ENCODE measurements around the gene PTPRD.

Gene PTPRD

DNA sequence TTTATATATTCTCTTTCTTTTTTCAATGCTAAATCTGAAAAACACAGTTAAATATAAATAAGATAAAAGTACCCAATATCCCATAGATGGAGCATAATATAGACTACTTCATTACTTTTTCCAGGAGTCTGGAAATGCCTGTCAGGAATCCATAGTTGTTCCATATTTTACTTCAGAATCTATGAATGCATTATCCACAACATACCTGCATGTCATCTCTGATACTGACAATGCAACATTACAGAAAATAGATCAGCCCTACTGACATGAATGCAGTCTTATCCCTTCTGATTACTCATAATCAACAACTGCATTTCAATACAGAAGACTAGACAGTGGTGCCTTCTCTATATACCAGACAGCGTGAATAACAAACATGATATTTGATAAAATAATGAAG lies 517.6 kb downstream of the PTPRD start (continued):
- TF ChIP-seq, protein P1, sequence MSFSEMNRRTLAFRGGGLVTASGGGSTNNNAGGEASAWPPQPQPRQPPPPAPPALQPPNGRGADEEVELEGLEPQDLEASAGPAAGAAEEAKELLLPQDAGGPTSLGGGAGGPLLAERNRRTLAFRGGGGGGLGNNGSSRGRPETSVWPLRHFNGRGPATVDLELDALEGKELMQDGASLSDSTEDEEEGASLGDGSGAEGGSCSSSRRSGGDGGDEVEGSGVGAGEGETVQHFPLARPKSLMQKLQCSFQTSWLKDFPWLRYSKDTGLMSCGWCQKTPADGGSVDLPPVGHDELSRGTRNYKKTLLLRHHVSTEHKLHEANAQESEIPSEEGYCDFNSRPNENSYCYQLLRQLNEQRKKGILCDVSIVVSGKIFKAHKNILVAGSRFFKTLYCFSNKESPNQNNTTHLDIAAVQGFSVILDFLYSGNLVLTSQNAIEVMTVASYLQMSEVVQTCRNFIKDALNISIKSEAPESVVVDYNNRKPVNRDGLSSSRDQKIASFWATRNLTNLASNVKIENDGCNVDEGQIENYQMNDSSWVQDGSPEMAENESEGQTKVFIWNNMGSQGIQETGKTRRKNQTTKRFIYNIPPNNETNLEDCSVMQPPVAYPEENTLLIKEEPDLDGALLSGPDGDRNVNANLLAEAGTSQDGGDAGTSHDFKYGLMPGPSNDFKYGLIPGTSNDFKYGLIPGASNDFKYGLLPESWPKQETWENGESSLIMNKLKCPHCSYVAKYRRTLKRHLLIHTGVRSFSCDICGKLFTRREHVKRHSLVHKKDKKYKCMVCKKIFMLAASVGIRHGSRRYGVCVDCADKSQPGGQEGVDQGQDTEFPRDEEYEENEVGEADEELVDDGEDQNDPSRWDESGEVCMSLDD (tag by site-specific recombination; IDR thresholded peaks at IDR 0.05) = no peak
- no peak for TF ChIP-seq ZNF747 (tag by site-specific recombination; IDR thresholded peaks at IDR 0.05)
- TF ChIP-seq ZNF830 (tag by site-specific recombination; IDR thresholded peaks at IDR 0.05; ENCODE audit: low read depth) = no peak

DNA sequence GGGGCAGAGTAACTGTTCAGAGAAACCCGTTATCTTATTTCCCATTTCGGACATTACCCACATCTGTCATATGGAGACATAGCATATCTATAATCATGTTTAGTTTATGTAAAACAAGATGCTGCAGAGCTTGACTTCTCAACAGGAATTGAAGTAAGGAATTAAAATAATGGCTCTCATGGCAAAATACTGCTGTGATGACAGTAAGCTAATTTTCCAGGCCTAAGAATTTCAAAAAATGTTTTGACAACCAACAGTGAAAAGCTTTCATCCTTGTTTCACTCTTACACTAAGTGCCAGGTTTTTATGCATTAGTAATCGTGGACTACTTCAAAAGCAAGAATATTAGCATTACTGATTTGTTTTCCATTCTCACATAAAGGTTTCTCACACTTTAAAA lies 518.2 kb downstream of the PTPRD start:
- H3K4me1 ChIP-seq (ENCODE audit: control insufficient read depth, insufficient read depth, low read length) = no peaks in the 10 kb centered on the region
- no peak overlapping the region for H3K4me3 ChIP-seq (ENCODE audit: low read depth, low read length)
- no peaks in the 10 kb centered on the region for H3K36me3 ChIP-seq (ENCODE audit: control insufficient read depth in 2 of 2, insufficient read depth in 1 of 2, low read length in 2 of 2)
- ChIA-PET POLR2A (no interaction called here), CTCF (no interaction called here)
- H3K27ac ChIP-seq (ENCODE audit: extremely low read depth, low read depth, low read length) = no peak overlapping the region
- TF ChIP-seq ZNF521 (tag by site-specific recombination; IDR thresholded peaks at IDR 0.05) = no peak
- TF ChIP-seq ZNF768 (tag by site-specific recombination; IDR thresholded peaks at IDR 0.05) = no peak
- TF ChIP-seq ZNF473 (tag by site-specific recombination; IDR thresholded peaks at IDR 0.05) = no peak
- no peak for TF ChIP-seq ZNF248 (tag by site-specific recombination; IDR thresholded peaks at IDR 0.05)
- TF ChIP-seq, protein P2, sequence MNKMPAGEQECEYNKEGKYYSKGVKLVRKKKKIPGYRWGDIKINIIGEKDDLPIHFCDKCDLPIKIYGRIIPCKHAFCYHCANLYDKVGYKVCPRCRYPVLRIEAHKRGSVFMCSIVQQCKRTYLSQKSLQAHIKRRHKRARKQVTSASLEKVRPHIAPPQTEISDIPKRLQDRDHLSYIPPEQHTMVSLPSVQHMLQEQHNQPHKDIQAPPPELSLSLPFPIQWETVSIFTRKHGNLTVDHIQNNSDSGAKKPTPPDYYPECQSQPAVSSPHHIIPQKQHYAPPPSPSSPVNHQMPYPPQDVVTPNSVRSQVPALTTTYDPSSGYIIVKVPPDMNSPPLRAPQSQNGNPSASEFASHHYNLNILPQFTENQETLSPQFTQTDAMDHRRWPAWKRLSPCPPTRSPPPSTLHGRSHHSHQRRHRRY (tag by site-specific recombination; IDR thresholded peaks at IDR 0.05) = no peak
- TF ChIP-seq ZNF426 (tag by site-specific recombination; IDR thresholded peaks at IDR 0.05) = no peak
- no peak for TF ChIP-seq ZSCAN23 (tag by site-specific recombination; IDR thresholded peaks at IDR 0.05)
- TF ChIP-seq ZNF266 (tag by site-specific recombination; IDR thresholded peaks at IDR 0.05; ENCODE audit: low read depth) = no peak
- no peak for TF ChIP-seq ZNF558 (tag by site-specific recombination; IDR thresholded peaks at IDR 0.05)
- no peak for TF ChIP-seq ZNF138 (tag by site-specific recombination; IDR thresholded peaks at IDR 0.05; ENCODE audit: borderline replicate concordance)
- TF ChIP-seq ZNF175 (tag by site-specific recombination; IDR thresholded peaks at IDR 0.05) = no peak
- no peak for TF ChIP-seq ZNF837 (tag by site-specific recombination; IDR thresholded peaks at IDR 0.05)
- no peak for TF ChIP-seq WT1 (tag by site-specific recombination; IDR thresholded peaks at IDR 0.05)
- TF ChIP-seq ZNF626 (tag by site-specific recombination; IDR thresholded peaks at IDR 0.05) = no peak
- no peak for TF ChIP-seq ZNF132 (tag by site-specific recombination; IDR thresholded peaks at IDR 0.05; ENCODE audit: borderline replicate concordance)
- no peak for TF ChIP-seq SETDB1 (IDR thresholded peaks at IDR 0.05; ENCODE audit: insufficient read length, low read length)
- no peaks in the 10 kb centered on the region for H3K9me3 ChIP-seq (ENCODE audit: control insufficient read depth, insufficient read depth, low read depth, low read length)

DNA sequence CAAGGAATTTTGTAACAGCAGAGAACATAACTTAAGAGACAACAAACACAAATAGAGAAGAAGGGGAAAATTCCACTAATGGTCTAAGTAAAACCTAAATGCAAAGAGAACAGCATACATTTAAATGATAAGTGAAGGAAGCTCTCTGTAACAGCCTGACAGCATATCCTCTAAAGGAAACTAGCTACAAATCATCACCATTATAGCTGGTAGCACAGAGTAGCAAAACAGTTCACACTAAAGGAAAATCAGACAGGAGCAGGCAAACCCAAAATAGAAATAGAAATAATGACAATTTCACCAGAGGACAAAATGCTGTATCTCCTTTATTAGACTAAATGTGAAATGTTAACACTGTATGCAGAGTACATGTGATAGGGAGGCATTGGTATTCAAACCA lies 532.8 kb downstream of the PTPRD start:
- H3K4me1 ChIP-seq (ENCODE audit: control insufficient read depth, insufficient read depth, low read length) = no peaks in the 10 kb centered on the region
- CTCF ChIA-PET = interaction anchor here (0.5 to 0.6 kb wide), 2 partner anchors 38 to 152 kb away, joined by 3 read pairs; no protein-coding TSS in a partner anchor
- no peaks in the 10 kb centered on the region for H3K9me3 ChIP-seq (ENCODE audit: control insufficient read depth, insufficient read depth, low read depth, low read length)
- no peaks in the 10 kb centered on the region for H3K36me3 ChIP-seq (ENCODE audit: control insufficient read depth in 2 of 2, insufficient read depth in 1 of 2, low read length in 2 of 2)
- no peak overlapping the region for H3K27ac ChIP-seq (ENCODE audit: extremely low read depth, low read depth, low read length)
- POLR2A ChIA-PET = no interaction called here
- no peak overlapping the region for H3K4me3 ChIP-seq (ENCODE audit: low read depth, low read length)
- TF ChIP-seq HOXD13 (CRISPR knock-in tag; IDR thresholded peaks at IDR 0.05; ENCODE audit: borderline replicate concordance) (no peak), ZFHX2 (tag by site-specific recombination; conservative IDR thresholded peaks at IDR 0.05) (no peak), ZNF792 (tag by site-specific recombination; IDR thresholded peaks at IDR 0.05) (no peak), OSR2 (tag by site-specific recombination; IDR thresholded peaks at IDR 0.05) (no peak), RBAK (tag by site-specific recombination; IDR thresholded peaks at IDR 0.05) (no peak), ZNF248 (tag by site-specific recombination; IDR thresholded peaks at IDR 0.05) (no peak), PRDM1 (tag by site-specific recombination; IDR thresholded peaks at IDR 0.05) (no peak), ZNF221 (tag by site-specific recombination; IDR thresholded peaks at IDR 0.05; ENCODE audit: borderline replicate concordance) (no peak)
- TF ChIP-seq, protein P3, sequence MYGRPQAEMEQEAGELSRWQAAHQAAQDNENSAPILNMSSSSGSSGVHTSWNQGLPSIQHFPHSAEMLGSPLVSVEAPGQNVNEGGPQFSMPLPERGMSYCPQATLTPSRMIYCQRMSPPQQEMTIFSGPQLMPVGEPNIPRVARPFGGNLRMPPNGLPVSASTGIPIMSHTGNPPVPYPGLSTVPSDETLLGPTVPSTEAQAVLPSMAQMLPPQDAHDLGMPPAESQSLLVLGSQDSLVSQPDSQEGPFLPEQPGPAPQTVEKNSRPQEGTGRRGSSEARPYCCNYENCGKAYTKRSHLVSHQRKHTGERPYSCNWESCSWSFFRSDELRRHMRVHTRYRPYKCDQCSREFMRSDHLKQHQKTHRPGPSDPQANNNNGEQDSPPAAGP (tag by site-specific recombination; IDR thresholded peaks at IDR 0.05) = no peak
- TF ChIP-seq, protein P4, sequence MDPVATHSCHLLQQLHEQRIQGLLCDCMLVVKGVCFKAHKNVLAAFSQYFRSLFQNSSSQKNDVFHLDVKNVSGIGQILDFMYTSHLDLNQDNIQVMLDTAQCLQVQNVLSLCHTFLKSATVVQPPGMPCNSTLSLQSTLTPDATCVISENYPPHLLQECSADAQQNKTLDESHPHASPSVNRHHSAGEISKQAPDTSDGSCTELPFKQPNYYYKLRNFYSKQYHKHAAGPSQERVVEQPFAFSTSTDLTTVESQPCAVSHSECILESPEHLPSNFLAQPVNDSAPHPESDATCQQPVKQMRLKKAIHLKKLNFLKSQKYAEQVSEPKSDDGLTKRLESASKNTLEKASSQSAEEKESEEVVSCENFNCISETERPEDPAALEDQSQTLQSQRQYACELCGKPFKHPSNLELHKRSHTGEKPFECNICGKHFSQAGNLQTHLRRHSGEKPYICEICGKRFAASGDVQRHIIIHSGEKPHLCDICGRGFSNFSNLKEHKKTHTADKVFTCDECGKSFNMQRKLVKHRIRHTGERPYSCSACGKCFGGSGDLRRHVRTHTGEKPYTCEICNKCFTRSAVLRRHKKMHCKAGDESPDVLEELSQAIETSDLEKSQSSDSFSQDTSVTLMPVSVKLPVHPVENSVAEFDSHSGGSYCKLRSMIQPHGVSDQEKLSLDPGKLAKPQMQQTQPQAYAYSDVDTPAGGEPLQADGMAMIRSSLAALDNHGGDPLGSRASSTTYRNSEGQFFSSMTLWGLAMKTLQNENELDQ (tag by site-specific recombination; IDR thresholded peaks at IDR 0.05; ENCODE audit: low read depth) = no peak
